GM12864 (cell line): ENCODE results near the gene RNU6-9.

ENCODE experiments used
- DNase-seq: peaks from one replicate; pipeline ENCODE4 v3.0.0-alpha.2; 2011; ENCODE audit warnings: low read depth
- H3K4me3 ChIP-seq: 2 replicates; pipeline ENCODE4 v1.5.1; 2011; ENCODE audit warnings: mild to moderate bottlenecking, low read depth, low read length, control low read depth
- CTCF ChIP-seq: IDR thresholded peaks from 2 replicates; pipeline ENCODE4 v1.5.1; 2011; ENCODE audit warnings: low read depth, mild to moderate bottlenecking, moderate library complexity, low read length, control low read depth, inconsistent platforms; ENCODE audit errors: missing control alignments

RNU6-9 gene

GRCh38 chr19:897442-898039 lies 4.3 kb downstream of the RNU6-9 start:
- no peak overlapping the region for H3K4me3 ChIP-seq
- TF ChIP-seq CTCF = no peak
- DNase-seq = no peak

- no peak for DNase-seq
- no peak for TF ChIP-seq CTCF
Observed at GRCh38 chr19:898663-899062, 5.4 kb downstream of the RNU6-9 start.

GRCh38 chr19:899336-900042 lies 6.2 kb downstream of the RNU6-9 start:
- DNase-seq = no peak
- H3K4me3 ChIP-seq = no peak overlapping the region
- no peak for TF ChIP-seq CTCF

More at GRCh38 chr19:898663-899062, 5.4 kb downstream of the RNU6-9 start:
- no peak overlapping the region for H3K4me3 ChIP-seq

GRCh38 chr19:900043-900301 lies 6.7 kb downstream of the RNU6-9 start:
- TF ChIP-seq CTCF = no peak
- no peak overlapping the region for H3K4me3 ChIP-seq
- no peak for DNase-seq

- no peak overlapping the region for H3K4me3 ChIP-seq
- no peak for DNase-seq
- TF ChIP-seq CTCF = no peak
Observed at GRCh38 chr19:900302-901111, 7.2 kb downstream of the RNU6-9 start.

GRCh38 chr19:901216-902092 lies 8.2 kb downstream of the RNU6-9 start:
- DNase-seq = no peak
- no peak overlapping the region for H3K4me3 ChIP-seq
- TF ChIP-seq CTCF = no peak
